ENCODE results near the gene KCP. TPM values are rescaled to one million over a fixed set of nuclear protein-coding genes. Genes with fewer than 3 reads are reported as not detected.

KCP gene
- total and polyA plus RNA-seq, 10 of the 15 experiments (the other 5 are each of a cell fraction or from before 2014, with no cell fraction given), result 0.05 to 7.8 (median 2.5) TPM

DNA sequence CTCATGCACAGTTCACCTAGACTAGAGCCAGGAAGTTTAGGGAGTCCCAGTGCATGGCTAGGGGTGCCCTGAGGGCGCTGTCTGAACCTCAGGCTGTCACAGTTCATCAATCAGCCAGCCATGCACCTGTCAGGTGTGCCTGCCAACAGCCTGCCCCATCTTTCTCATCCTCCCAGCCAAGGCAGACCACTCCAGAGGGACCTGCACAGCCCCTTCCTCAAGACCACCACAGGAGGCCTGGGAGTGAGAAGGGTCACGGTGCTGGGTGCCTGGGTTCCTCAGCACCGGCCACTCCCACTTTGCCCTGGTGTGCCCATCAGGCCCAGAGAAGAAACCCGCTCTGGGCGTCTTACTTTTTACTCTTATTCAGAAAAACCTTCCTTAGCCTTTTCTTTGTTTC lies 39.5 kb downstream of the KCP start (continued):
- no peak for TF ChIP-seq SIN3A (IDR thresholded peaks at IDR 0.05; ENCODE audit: low read depth, low read length)
- TF ChIP-seq, protein P1, sequence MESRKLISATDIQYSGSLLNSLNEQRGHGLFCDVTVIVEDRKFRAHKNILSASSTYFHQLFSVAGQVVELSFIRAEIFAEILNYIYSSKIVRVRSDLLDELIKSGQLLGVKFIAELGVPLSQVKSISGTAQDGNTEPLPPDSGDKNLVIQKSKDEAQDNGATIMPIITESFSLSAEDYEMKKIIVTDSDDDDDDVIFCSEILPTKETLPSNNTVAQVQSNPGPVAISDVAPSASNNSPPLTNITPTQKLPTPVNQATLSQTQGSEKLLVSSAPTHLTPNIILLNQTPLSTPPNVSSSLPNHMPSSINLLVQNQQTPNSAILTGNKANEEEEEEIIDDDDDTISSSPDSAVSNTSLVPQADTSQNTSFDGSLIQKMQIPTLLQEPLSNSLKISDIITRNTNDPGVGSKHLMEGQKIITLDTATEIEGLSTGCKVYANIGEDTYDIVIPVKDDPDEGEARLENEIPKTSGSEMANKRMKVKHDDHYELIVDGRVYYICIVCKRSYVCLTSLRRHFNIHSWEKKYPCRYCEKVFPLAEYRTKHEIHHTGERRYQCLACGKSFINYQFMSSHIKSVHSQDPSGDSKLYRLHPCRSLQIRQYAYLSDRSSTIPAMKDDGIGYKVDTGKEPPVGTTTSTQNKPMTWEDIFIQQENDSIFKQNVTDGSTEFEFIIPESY (IDR thresholded peaks at IDR 0.05), result no peak

DNA sequence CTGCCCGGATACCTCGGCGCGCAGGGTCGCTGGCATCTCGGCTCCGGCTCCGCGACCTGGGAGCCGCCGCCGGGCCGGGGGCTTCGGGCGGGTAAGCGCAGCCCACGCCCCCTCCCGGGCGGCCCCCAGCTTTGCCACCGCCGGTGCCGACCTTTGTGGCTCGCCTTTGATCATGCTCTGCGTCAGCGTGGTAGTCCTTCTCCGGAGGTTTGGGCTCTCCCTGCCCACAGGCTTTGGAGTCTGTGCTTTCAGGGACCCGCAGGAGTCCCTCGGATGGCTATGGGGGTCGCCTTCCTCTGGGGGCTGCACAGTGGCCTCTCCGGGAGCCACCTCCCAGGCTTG lies 40.6 kb downstream of the KCP start:
- ATAC-seq, result peak; percentile 38
- no peak for DNase-seq (ENCODE audit: low read depth, low spot score)
- Histone ChIP-seq H3K4me3 (peak overlapping the region; percentile 64; the same call in 1 of the 2 replicates), H3K27ac (ENCODE audit: control insufficient read depth, insufficient read depth) (no peak overlapping the region), H3K79me2 (ENCODE audit: control insufficient read depth, insufficient read depth, low read length) (peaks cover 2% of the 10 kb centered on the region), H3K9me3 (replicated peaks; ENCODE audit: control insufficient read depth, insufficient read depth, low read length) (no peaks in the 10 kb centered on the region), H3K4me1 (ENCODE audit: control insufficient read depth, insufficient read depth, low read length) (peaks cover 5% of the 10 kb centered on the region; the same call in 1 of the 2 replicates), H3K9ac (ENCODE audit: control insufficient read depth, insufficient read depth, low read length) (peak overlapping the region; percentile 44; the same call in 1 of the 2 replicates), H3K27me3 (replicated peaks in 1 of 2; ENCODE audit: control insufficient read depth in 2 of 2, insufficient read depth in 2 of 2, low read length in 1 of 2) (no peaks in the 10 kb centered on the region), H4K20me1 (ENCODE audit: control insufficient read depth, insufficient read depth) (no peaks in the 10 kb centered on the region), H3K4me2 (ENCODE audit: control insufficient read depth, insufficient read depth) (peak overlapping the region; percentile 95; the same call in 1 of the 2 replicates), H2AFZ (ENCODE audit: control insufficient read depth, low read depth, low read length) (peak overlapping the region; percentile 65), H3K36me3 (ENCODE audit: control insufficient read depth in 2 of 2, insufficient read depth in 2 of 2, low read length in 1 of 2) (no peaks in the 10 kb centered on the region; a peak in 2 of 4 replicates)
- no TSS peak for BruUV-seq (replicated peaks)
- 6% methylated on average over 14 of the region's 30 CpGs for WGBS (ENCODE audit: insufficient coverage, insufficient replicate concordance, low lambda C conversion rate, missing lambda C conversion rate)
- RAD21 ChIA-PET (ENCODE audit: unreplicated experiment), result interaction anchor here (1.5 kb wide), 1 partner anchor 68 kb away, joined by 3 read pairs; the partner anchor contains the start of gene IRF5
- POLR2A ChIA-PET, result no interaction called here
- CTCF ChIA-PET, result interaction anchor here (0.8 to 1.3 kb wide), 2 partner anchors 13 to 14 kb away, joined by 3 to 6 read pairs; no protein-coding TSS in a partner anchor
- TF ChIP-seq POLR2AphosphoS2 (IDR thresholded peaks at IDR 0.05; ENCODE audit: low read depth, low read length) (no peak), PAX5 (IDR thresholded peaks at IDR 0.05; ENCODE audit: borderline replicate concordance, low read depth, low read length) (no peak), SREBF2 (IDR thresholded peaks at IDR 0.05; ENCODE audit: low read length) (no peak), NR2F1 (conservative IDR thresholded peaks at IDR 0.05) (0 out of 2 replicates have a peak, but pooled peaks have one; percentile 2)
- TF ChIP-seq, protein P2, sequence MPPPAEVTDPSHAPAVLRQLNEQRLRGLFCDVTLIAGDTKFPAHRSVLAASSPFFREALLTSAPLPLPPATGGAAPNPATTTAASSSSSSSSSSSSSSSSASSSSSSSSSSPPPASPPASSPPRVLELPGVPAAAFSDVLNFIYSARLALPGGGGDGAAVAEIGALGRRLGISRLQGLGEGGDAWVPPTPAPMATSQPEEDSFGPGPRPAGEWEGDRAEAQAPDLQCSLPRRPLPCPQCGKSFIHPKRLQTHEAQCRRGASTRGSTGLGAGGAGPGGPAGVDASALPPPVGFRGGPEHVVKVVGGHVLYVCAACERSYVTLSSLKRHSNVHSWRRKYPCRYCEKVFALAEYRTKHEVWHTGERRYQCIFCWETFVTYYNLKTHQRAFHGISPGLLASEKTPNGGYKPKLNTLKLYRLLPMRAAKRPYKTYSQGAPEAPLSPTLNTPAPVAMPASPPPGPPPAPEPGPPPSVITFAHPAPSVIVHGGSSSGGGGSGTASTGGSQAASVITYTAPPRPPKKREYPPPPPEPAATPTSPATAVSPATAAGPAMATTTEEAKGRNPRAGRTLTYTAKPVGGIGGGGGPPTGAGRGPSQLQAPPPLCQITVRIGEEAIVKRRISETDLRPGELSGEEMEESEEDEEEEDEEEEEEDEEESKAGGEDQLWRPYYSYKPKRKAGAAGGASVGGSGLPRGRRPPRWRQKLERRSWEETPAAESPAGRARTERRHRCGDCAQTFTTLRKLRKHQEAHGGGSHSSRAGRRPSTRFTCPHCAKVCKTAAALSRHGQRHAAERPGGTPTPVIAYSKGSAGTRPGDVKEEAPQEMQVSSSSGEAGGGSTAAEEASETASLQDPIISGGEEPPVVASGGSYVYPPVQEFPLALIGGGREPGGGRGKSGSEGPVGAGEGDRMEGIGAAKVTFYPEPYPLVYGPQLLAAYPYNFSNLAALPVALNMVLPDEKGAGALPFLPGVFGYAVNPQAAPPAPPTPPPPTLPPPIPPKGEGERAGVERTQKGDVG (CRISPR knock-in tag; IDR thresholded peaks at IDR 0.05), result no peak
- TF ChIP-seq, protein P3, sequence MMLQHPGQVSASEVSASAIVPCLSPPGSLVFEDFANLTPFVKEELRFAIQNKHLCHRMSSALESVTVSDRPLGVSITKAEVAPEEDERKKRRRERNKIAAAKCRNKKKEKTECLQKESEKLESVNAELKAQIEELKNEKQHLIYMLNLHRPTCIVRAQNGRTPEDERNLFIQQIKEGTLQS (IDR thresholded peaks at IDR 0.05; ENCODE audit: borderline replicate concordance, extremely low read depth, low read depth, low read length), result no peak
- FAIRE-seq, result no peak
- in situ Hi-C loops (cut with MboI) (no loop called here), intact Hi-C loops (cut with micrococcal nuclease; ENCODE audit: unreplicated experiment) (no loop called here)
- SMC1A ChIA-PET (ENCODE audit: uncharacterized antibody, unreplicated experiment), result no interaction called here

Data from GM12878 (cell line).